ENCODE results near the gene SRSF1.
A peak's percentile ranks its signal among the peaks of the same experiment; 100 is the strongest.
"Not testable (repeated sequence)": the region's sequence is repeated elsewhere in the genome, so short reads cannot be mapped to it uniquely, and the experiment has no call there.

SRSF1 gene, protein sequence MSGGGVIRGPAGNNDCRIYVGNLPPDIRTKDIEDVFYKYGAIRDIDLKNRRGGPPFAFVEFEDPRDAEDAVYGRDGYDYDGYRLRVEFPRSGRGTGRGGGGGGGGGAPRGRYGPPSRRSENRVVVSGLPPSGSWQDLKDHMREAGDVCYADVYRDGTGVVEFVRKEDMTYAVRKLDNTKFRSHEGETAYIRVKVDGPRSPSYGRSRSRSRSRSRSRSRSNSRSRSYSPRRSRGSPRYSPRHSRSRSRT

DNA sequence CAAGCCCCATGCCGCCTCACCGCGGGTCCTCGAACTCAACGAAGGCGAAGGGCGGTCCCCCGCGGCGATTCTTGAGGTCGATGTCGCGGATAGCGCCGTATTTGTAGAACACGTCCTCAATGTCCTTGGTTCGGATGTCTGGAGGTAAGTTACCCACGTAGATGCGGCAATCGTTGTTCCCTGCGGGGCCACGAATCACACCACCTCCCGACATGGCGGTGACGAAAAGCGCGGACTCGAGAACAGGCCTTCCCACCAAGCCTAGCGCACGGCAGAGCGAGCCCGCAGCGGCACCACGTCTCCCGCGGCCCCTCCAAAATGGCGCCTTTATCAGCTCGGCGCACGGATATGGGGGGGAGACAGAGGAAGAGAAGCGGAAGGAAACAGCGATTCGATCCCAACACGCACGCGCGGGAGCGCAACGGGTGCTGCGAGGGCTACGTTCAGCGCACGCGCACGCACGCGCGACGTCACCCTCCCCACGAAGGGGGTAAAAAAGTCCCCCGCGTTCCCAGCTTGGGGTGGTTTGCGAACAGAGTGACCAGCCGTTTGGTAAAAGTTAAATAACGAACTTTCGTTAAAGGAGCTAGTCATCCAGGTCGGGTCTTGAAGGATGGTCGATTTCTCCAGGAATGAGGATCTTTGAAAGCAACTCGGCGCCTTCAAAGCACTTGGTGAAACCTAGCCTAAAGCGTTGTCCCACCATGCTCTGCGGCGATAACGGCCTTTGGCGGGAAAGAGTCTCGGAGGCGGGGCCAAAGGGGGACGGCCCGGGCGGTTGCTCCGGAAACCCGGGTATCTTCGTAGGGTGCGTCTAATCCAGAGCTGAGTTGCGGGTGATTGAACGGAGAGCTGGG lies at the start of gene SRSF1:
Gene SRSF1, minus strand, starts transcription at position 323 of the 857 bp plus-strand sequence. Its CDS starts 109 bp downstream, at position 214.
- peak; percentile 97 for DNase-seq (ENCODE audit: low spot score)

- no peak for DNase-seq (ENCODE audit: low spot score)
Measured at GRCh38 chr17:58056476-58056875, 49.4 kb upstream of the SRSF1 start.

DNA sequence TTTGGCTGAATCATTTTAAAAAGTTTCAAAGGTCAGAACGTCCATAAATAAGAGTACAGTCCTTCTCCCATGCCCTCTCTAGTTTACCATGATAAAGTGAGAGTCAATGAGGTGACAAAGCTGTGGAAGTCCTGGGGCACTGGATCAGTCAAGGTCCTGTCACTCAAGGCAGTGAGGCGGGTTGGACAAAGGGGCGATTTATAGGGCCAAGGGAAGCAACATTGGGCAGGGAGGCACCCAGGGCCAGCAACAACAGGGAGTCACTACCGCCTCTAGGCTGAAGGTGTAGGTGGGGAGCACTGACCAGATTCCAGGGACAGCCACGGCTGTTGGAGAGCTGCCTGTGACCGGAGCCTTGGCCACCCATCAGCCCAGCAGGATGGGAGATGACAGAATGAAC lies 47.6 kb upstream of the SRSF1 start:
- DNase-seq (ENCODE audit: low spot score), result no peak

GRCh38 chr17:58052945-58053715 lies 46.1 kb upstream of the SRSF1 start:
- DNase-seq (ENCODE audit: low spot score), result no peak

DNA sequence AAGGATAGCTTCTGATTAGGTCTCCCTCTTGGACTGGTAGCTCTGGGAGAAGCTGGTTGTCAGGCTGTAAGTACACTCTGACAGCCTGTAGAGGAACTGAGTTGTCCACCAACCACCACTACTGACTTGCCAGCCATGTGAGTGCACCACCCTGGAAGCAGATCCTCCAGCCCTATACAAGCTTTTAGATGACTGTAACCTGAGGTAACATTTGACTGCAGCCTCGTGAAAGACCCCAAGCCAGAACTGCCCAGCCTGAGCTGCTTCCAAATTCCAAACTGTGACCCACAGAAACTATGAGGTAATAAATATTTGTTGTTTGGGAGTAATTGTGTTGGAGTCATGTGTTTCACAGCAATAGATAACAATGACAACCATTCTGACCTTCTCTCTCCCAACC lies 45.4 kb upstream of the SRSF1 start:
- no peak for DNase-seq (ENCODE audit: low spot score)

DNA sequence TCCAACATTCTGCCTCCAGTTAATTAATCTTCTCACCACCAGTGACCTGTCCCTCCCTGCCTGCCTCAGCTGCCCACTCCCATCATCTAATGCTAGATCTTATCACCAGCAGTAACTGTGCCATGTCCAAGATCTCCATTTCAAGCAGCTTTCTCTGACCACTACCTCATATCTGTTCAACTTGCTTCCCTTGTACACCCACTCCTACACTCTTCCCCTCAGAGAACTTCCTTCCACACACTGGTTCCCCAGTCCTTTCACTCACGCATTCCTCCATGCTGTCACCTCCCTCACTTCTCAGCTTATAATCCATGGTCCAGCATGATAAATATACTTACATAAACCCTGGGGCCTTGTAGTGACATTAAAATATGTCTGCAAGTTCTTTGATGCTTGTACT lies 44.4 kb upstream of the SRSF1 start:
- no peak for DNase-seq (ENCODE audit: low spot score)

DNA sequence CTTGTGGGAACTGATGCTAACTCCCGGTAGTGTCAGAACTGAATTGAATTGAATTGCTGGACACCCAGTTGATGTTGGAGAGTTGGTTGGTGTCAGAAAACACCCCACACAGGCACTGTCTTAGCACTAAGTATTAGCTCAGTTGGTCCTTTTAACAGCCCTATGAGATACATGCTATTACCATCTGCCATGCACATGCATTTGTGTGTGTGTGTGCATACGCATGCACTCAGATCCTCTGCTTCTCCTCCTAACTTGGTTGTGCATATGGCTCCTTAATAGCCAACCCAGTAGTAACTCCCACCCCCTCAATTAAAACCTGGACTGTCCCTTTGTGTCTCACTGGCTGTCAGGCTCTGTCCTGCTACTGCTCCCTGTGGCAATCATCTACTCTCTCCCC lies 43.9 kb upstream of the SRSF1 start:
- no peak for DNase-seq (ENCODE audit: low spot score)

DNA sequence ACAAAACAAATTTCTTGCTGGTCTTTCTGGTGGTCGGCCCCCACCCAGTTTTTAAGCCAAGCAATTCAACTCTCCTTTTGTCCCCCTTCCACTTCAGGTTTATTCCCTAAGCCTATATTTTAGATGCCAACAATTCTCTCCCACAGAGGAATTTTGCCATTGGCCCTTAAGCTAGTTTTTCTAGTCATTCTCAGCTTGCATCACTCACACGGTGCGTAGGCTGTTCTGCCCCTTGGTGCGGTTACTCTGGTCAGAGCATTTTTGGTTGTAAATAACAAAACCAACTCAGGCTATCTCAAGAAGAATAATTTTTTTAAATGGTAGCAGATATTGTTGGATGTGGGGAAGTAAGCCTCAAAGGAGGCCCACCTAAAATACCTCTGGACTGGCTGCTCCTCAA lies 42.5 kb upstream of the SRSF1 start:
- DNase-seq (ENCODE audit: low spot score), result no peak

DNA sequence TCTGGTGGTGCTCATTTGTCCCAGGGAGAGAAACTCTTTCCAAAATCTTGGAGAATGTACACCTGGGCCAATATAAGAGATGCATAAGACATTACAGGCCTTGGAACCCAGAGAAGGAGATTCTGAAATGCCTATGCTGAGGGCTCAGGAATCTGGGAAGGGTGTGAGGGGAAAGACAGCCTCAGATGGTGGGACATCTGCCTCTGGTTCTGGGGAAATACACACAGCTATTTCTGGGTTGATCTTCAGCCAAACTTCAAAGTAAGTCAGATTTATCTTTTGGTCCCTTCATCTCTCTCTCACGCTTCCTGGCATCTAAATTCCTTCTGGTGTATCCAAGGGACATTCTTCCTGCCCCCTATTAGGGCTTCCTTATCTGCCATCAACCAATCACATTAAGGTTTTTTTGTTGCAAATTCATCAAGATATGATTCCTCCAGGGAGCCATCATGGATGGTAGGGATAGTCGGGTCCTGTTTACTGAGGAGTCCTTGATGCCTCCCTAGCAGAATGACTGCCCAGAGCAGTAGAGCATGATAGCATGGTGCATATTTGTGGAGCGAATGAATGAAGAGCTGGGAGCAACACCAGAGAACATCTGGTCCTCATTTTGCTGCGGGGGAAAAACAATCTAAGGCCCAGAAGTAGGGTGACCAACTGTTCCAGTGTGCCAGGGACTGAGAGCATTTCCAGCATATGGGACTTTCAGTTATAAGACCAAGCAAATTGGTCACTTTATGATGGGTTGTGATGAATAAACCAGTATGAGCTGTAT lies 40.5 kb upstream of the SRSF1 start:
- no peak for DNase-seq (ENCODE audit: low spot score)

DNA sequence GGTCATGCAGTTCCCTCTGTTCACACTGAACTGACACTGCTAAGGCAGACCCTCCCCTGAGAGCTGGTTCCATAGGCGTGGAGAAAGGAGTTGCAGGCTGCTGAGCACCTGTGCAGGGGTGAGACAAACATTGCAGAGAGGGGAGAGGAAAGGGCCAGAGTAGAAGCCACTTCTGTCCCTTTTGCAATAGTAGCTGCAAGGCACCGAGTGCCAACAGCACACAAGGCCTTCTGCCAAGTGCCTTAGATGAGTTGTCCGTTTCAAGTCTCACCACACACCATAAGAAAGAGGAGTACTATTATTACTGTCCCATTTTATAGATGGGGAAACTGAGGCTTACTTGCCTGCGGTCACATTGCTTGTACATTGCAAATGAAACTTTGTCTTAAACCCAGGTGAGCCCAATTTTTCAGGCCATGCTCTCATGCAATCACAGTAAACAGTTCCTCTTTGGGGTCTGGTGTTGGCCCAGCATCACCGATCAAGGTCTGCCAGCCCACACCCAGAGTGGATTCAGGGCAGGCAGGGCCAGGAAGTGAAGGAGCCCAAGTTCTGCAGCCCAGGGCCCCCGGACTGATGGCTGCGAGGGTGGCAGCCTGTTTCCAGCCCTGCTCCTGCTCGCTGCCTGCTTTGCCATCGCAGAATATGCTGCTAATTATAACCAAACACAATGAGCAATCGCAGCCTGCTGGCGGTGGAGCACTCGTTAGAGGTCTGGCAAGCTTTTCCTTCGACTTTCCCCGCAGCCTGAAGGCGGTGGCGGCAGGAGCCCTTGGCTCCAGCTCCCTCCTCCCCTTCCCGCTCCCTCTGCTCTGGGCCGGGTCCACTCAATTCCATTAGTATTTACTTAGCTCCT lies 39.4 kb upstream of the SRSF1 start:
- DNase-seq (ENCODE audit: low spot score), result no peak

GRCh38 chr17:58044256-58044655 lies 37.2 kb upstream of the SRSF1 start:
- not testable (repeated sequence) for DNase-seq (ENCODE audit: low spot score)

- no peak for DNase-seq (ENCODE audit: low spot score)
Measured at GRCh38 chr17:58043221-58044181, 36.5 kb upstream of the SRSF1 start.

- DNase-seq (ENCODE audit: low spot score), result no peak
Measured at GRCh38 chr17:58041161-58041560, 34.1 kb upstream of the SRSF1 start.

- no peak for DNase-seq (ENCODE audit: low spot score)
Measured at GRCh38 chr17:58040386-58040785, 33.3 kb upstream of the SRSF1 start.

GRCh38 chr17:58039975-58040374 lies 32.9 kb upstream of the SRSF1 start:
- DNase-seq (ENCODE audit: low spot score), result no peak

DNA sequence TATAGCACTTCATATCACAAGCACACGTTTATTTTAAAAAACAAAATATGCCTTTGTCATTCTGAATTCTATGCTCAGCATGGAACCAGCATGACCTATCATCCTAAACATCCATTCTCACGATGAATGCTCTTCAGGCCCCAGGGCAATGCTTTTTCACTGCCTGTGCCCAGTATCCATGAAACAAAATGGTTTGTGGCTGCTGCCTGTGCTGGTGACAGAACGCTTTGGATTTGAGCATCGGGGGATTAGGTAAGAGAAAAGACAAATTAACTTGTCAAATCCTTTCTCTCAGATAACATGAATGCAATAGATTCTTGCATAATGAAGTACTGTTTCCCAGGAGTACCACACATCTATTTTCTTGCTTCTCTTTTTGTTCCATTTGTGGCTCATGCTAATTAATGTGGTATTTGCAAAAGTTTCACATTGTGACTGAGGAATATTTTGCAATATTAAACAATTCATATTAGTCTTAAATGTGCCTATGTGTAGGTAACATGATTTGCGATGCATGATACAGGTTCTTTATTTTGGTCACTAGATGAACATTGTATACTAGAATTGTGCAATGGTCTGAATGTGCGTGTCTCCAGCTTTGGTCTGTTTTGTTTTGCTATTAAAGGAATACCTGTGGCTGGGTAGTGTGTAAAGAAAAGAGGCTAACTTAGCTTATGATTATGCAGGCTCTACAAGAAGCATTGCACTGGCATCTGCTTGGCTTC lies 25.8 kb upstream of the SRSF1 start:
- no peak for DNase-seq (ENCODE audit: low spot score)

- DNase-seq (ENCODE audit: low spot score), result no peak
Measured at GRCh38 chr17:58028578-58028977, 21.5 kb upstream of the SRSF1 start.

GRCh38 chr17:58020401-58020800 lies 13.4 kb upstream of the SRSF1 start:
- DNase-seq (ENCODE audit: low spot score), result no peak

DNA sequence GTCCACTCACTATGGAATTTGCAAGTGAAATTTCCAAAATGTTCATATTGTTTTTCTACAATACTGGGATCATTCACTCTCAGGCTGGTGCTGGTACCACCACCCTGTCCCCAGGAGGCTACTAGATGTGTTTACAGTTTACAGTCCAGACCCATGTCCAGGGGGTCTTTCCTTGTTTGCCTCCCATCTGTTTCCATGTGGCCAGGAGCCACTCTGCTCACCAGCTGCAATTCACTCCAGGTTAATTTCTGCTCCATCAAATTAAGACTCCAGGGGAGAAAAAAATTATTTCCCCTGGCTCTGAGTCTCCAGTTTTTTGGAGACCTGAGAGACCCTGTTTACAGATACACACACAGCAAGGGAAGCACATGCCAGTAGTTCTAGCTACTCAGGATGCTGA lies 12.5 kb upstream of the SRSF1 start:
- DNase-seq (ENCODE audit: low spot score), result no peak
